HEK293 (cell line): ENCODE results near the gene POLR2L.

Source experiments
- BCL11A ChIP-seq: fragments of 450-650 bp; formaldehyde crosslinking; IDR thresholded peaks from 2 replicates; pipeline ENCODE4 v1.5.1; 2016; ENCODE audit warnings: low read depth, missing biosample characterization, missing genetic modification characterization
- KLF9 ChIP-seq: fragments of 450-650 bp; formaldehyde crosslinking; IDR thresholded peaks from 2 replicates; pipeline ENCODE4 v1.5.1; 2016; ENCODE audit warnings: missing biosample characterization, missing genetic modification characterization, low read depth
- MZF1 ChIP-seq: fragments of 450-650 bp; formaldehyde crosslinking; IDR thresholded peaks from 2 replicates; pipeline ENCODE4 v1.5.1; 2017; ENCODE audit warnings: missing biosample characterization, missing genetic modification characterization, borderline replicate concordance
- PRDM4 ChIP-seq: fragments of 450-650 bp; formaldehyde crosslinking; IDR thresholded peaks from 2 replicates; pipeline ENCODE4 v1.5.1; 2017; ENCODE audit warnings: missing biosample characterization, missing genetic modification characterization
- SP2 ChIP-seq: fragments of 450-650 bp; formaldehyde crosslinking; IDR thresholded peaks from 2 replicates; pipeline ENCODE4 v1.5.1; 2016; ENCODE audit warnings: missing biosample characterization, missing genetic modification characterization
- SP3 ChIP-seq: fragments of 450-650 bp; formaldehyde crosslinking; IDR thresholded peaks from 2 replicates; pipeline ENCODE4 v1.5.1; 2016; ENCODE audit warnings: missing biosample characterization, missing genetic modification characterization
- TRIM28 ChIP-seq: IDR thresholded peaks from 2 replicates; pipeline ENCODE4 v1.6.1; 2011; ENCODE audit warnings: low read length, control low read depth, borderline replicate concordance
- YY2 ChIP-seq: fragments of 450-650 bp; formaldehyde crosslinking; IDR thresholded peaks from 2 replicates; pipeline ENCODE4 v1.5.1; 2016; ENCODE audit warnings: missing biosample characterization, missing genetic modification characterization
- ZBTB48 ChIP-seq: fragments of 450-650 bp; formaldehyde crosslinking; IDR thresholded peaks from 2 replicates; pipeline ENCODE4 v1.5.1; 2016; ENCODE audit warnings: missing biosample characterization, missing genetic modification characterization
- ZBTB49 ChIP-seq: fragments of 450-650 bp; formaldehyde crosslinking; IDR thresholded peaks from 2 replicates; pipeline ENCODE4 v1.5.1; 2016; ENCODE audit warnings: missing biosample characterization, missing genetic modification characterization, low read depth
- ZFHX2 ChIP-seq: fragments of 450-650 bp; formaldehyde crosslinking; conservative IDR thresholded peaks from 2 replicates; pipeline ENCODE4 v1.5.1; 2016; ENCODE audit warnings: missing biosample characterization, missing genetic modification characterization
- ZFP69B ChIP-seq: fragments of 450-650 bp; formaldehyde crosslinking; IDR thresholded peaks from 2 replicates; pipeline ENCODE4 v1.5.1; 2016; ENCODE audit warnings: missing biosample characterization, missing genetic modification characterization
- ZIC2 ChIP-seq: fragments of 450-650 bp; formaldehyde crosslinking; IDR thresholded peaks from 2 replicates; pipeline ENCODE4 v1.5.1; 2016; ENCODE audit warnings: missing biosample characterization, missing genetic modification characterization
- ZNF175 ChIP-seq: fragments of 450-650 bp; formaldehyde crosslinking; IDR thresholded peaks from 2 replicates; pipeline ENCODE4 v1.5.1; 2016; ENCODE audit warnings: missing biosample characterization, missing genetic modification characterization
- ZNF292 ChIP-seq: fragments of 450-650 bp; formaldehyde crosslinking; IDR thresholded peaks from 2 replicates; pipeline ENCODE4 v1.5.1; 2016; ENCODE audit warnings: low read depth, missing biosample characterization, missing genetic modification characterization, borderline replicate concordance
- ZNF354C ChIP-seq: fragments of 450-650 bp; formaldehyde crosslinking; IDR thresholded peaks from 2 replicates; pipeline ENCODE4 v1.5.1; 2016; ENCODE audit warnings: missing biosample characterization, missing genetic modification characterization, low read depth, borderline replicate concordance
- ZNF426 ChIP-seq: fragments of 450-650 bp; formaldehyde crosslinking; IDR thresholded peaks from 2 replicates; pipeline ENCODE4 v1.5.1; 2017; ENCODE audit warnings: missing biosample characterization, missing genetic modification characterization, mild to moderate bottlenecking, inconsistent platforms, moderate library complexity
- ZNF548 ChIP-seq: fragments of 450-650 bp; formaldehyde crosslinking; IDR thresholded peaks from 2 replicates; pipeline ENCODE4 v1.5.1; 2016; ENCODE audit warnings: missing biosample characterization, missing genetic modification characterization
- ZNF571 ChIP-seq: fragments of 450-650 bp; formaldehyde crosslinking; IDR thresholded peaks from 2 replicates; pipeline ENCODE4 v1.5.0; 2017; ENCODE audit warnings: missing biosample characterization, missing genetic modification characterization
- ZNF596 ChIP-seq: fragments of 450-650 bp; IDR thresholded peaks from 2 replicates; pipeline ENCODE4 v1.5.0; 2018; ENCODE audit warnings: missing biosample characterization, mild to moderate bottlenecking, missing genetic modification characterization, moderate library complexity
- ZNF600 ChIP-seq: fragments of 450-650 bp; formaldehyde crosslinking; IDR thresholded peaks from 2 replicates; pipeline ENCODE4 v1.5.1; 2016; ENCODE audit warnings: missing biosample characterization, missing genetic modification characterization
- ZNF76 ChIP-seq: fragments of 450-650 bp; formaldehyde crosslinking; IDR thresholded peaks from 2 replicates; pipeline ENCODE4; 2016; ENCODE audit warnings: low read depth, missing biosample characterization, missing genetic modification characterization, borderline replicate concordance
- ZSCAN18 ChIP-seq: fragments of 450-650 bp; formaldehyde crosslinking; IDR thresholded peaks from 2 replicates; pipeline ENCODE4 v1.5.1; 2016; ENCODE audit warnings: missing biosample characterization, missing genetic modification characterization
- TF ChIP-seq, protein P1 (sequence below): fragments of 450-650 bp; formaldehyde crosslinking; IDR thresholded peaks from 2 replicates; pipeline ENCODE4 v1.5.1; 2016; ENCODE audit warnings: missing biosample characterization, missing genetic modification characterization
- TF ChIP-seq, protein P2 (sequence below): fragments of 450-650 bp; formaldehyde crosslinking; IDR thresholded peaks from 2 replicates; pipeline ENCODE4 v1.5.1; 2016; ENCODE audit warnings: missing biosample characterization, missing genetic modification characterization
- TF ChIP-seq, protein P3 (sequence below): fragments of 450-650 bp; formaldehyde crosslinking; IDR thresholded peaks from 2 replicates; pipeline ENCODE4 v1.5.1; 2016; ENCODE audit warnings: missing biosample characterization, missing genetic modification characterization, low read depth

Gene POLR2L

DNA sequence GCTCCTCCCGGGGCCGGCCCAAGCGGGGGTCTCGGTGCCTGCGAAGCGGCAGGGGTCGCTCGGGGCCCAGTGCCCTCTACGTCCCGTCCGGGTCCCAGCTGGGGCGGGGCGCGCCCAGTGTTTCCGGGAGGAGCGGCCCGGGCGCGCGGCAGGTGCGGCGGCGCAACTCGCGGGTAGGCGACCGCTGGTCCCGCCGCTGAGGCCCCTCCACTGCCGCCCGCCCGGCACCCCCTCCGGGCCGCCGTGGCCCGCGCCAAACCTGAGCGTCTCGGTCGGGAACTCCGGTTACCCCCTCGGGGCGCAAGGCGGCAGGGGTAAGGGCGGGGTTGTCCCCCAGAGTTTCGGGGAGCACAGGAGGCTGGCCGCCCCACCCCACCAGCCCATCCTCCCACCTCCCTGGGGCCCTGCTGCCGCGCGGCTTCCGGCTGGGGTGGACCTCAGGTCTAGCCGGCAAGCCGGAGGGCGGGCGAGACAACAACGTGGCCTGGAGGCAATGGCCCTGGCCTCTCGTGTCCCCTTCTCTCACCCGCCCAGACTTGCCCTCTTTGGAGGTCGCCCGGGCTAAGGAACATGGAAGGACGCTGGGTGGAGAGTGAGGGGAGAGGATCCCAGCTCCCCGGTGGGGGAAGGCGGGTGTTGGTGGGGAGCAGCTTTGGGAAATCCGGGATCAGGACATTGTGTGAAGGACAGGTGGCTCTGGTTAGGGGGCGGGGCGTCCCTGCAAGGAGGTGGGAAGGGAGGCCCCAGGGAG lies 15.0 kb downstream of the POLR2L start (continued):
- no peak for TF ChIP-seq ZNF175
- TF ChIP-seq ZFP69B (tag by site-specific recombination): no peak
- TF ChIP-seq, protein P1, sequence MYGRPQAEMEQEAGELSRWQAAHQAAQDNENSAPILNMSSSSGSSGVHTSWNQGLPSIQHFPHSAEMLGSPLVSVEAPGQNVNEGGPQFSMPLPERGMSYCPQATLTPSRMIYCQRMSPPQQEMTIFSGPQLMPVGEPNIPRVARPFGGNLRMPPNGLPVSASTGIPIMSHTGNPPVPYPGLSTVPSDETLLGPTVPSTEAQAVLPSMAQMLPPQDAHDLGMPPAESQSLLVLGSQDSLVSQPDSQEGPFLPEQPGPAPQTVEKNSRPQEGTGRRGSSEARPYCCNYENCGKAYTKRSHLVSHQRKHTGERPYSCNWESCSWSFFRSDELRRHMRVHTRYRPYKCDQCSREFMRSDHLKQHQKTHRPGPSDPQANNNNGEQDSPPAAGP (tag by site-specific recombination): peak; percentile 61
- TF ChIP-seq ZNF548 (tag by site-specific recombination): no peak
- TF ChIP-seq ZSCAN18 (tag by site-specific recombination): no peak
- TF ChIP-seq, protein P2, sequence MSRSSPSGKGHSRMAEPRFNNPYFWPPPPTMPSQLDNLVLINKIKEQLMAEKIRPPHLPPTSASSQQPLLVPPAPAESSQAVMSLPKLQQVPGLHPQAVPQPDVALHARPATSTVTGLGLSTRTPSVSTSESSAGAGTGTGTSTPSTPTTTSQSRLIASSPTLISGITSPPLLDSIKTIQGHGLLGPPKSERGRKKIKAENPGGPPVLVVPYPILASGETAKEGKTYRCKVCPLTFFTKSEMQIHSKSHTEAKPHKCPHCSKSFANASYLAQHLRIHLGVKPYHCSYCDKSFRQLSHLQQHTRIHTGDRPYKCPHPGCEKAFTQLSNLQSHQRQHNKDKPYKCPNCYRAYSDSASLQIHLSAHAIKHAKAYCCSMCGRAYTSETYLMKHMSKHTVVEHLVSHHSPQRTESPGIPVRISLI (tag by site-specific recombination): no peak
- TF ChIP-seq ZBTB49 (tag by site-specific recombination): no peak
- no peak for TF ChIP-seq YY2 (tag by site-specific recombination)
- no peak for TF ChIP-seq ZNF426
- peak; percentile 78 for TF ChIP-seq SP3
- TF ChIP-seq ZNF596 (tag by site-specific recombination): no peak
- TF ChIP-seq ZNF571 (tag by site-specific recombination): no peak
- TF ChIP-seq ZNF76 (tag by site-specific recombination): peak; percentile 12; the same call in 1 of the 2 replicates
- TF ChIP-seq ZFHX2 (tag by site-specific recombination): peak; percentile 26; the same call in 1 of the 2 replicates
- TF ChIP-seq TRIM28: no peak
- no peak for TF ChIP-seq MZF1 (tag by site-specific recombination)
- no peak; the same call in 1 of the 2 replicates for TF ChIP-seq ZIC2 (tag by site-specific recombination)
- TF ChIP-seq ZBTB48 (tag by site-specific recombination): peak; percentile 70; the same call in 1 of the 2 replicates
- TF ChIP-seq ZNF600 (tag by site-specific recombination): peak; percentile 87
- no peak for TF ChIP-seq BCL11A (tag by site-specific recombination)
- peak; percentile 78 for TF ChIP-seq SP2
- no peak for TF ChIP-seq PRDM4 (tag by site-specific recombination)
- TF ChIP-seq, protein P3, sequence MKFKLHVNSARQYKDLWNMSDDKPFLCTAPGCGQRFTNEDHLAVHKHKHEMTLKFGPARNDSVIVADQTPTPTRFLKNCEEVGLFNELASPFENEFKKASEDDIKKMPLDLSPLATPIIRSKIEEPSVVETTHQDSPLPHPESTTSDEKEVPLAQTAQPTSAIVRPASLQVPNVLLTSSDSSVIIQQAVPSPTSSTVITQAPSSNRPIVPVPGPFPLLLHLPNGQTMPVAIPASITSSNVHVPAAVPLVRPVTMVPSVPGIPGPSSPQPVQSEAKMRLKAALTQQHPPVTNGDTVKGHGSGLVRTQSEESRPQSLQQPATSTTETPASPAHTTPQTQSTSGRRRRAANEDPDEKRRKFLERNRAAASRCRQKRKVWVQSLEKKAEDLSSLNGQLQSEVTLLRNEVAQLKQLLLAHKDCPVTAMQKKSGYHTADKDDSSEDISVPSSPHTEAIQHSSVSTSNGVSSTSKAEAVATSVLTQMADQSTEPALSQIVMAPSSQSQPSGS (tag by site-specific recombination): no peak
- no peak for TF ChIP-seq ZNF354C (tag by site-specific recombination)
- 0 out of 2 replicates have a peak, but pooled peaks have one; percentile 58 for TF ChIP-seq KLF9 (tag by site-specific recombination)
- TF ChIP-seq ZNF292: no peak
